ENCODE results near the gene FAM13B.

DNA sequence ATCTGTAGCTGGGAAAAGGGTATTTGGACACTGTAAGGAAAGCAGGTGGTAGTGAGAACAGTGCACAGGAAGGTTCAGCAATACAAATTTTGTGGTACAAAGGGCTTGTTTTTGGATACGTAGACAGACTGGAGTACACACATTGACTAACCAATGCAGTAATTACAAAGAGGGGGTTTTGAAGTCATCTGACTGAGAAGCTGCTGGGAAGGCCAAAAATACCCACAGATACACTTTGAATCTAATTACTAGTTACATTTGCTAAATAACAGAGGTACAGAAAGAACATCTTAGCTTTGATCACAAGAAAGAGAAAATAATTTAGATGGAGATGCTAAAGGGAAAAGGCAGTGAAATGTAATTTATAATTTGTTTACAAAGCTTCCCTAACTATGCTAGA, 97.7 kb downstream of the FAM13B start:
- TF ChIP-seq POLR2A (IDR thresholded peaks at IDR 0.05) = no peak
- TF ChIP-seq, protein P1, sequence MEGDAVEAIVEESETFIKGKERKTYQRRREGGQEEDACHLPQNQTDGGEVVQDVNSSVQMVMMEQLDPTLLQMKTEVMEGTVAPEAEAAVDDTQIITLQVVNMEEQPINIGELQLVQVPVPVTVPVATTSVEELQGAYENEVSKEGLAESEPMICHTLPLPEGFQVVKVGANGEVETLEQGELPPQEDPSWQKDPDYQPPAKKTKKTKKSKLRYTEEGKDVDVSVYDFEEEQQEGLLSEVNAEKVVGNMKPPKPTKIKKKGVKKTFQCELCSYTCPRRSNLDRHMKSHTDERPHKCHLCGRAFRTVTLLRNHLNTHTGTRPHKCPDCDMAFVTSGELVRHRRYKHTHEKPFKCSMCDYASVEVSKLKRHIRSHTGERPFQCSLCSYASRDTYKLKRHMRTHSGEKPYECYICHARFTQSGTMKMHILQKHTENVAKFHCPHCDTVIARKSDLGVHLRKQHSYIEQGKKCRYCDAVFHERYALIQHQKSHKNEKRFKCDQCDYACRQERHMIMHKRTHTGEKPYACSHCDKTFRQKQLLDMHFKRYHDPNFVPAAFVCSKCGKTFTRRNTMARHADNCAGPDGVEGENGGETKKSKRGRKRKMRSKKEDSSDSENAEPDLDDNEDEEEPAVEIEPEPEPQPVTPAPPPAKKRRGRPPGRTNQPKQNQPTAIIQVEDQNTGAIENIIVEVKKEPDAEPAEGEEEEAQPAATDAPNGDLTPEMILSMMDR (IDR thresholded peaks at IDR 0.05) = no peak
